OCI-LY3 (cell line): Measurements from ENCODE around the gene PILRA.

Experiments
- CTCF ChIP-seq: fragments of 200-600, 300-600 bp; sonication (generic); IDR thresholded peaks from 2 replicates; pipeline ENCODE4 v1.5.1; 2014; ENCODE audit warnings: antibody characterized with exemption, low read length, low read depth
- EZH2phosphoT487 ChIP-seq: fragments of 200-600 bp; shearing (Covaris generic); IDR thresholded peaks from 2 replicates; pipeline ENCODE4 v1.6.1; 2018; ENCODE audit warnings: antibody characterized with exemption, mixed run types, low read depth

- TF ChIP-seq CTCF (no peak), EZH2phosphoT487 (no peak)
Measured at GRCh38 chr7:100393233-100393905, 20.1 kb downstream of the PILRA start.
